ENCODE data around the gene SREK1IP1.

SREK1IP1 gene

DNA sequence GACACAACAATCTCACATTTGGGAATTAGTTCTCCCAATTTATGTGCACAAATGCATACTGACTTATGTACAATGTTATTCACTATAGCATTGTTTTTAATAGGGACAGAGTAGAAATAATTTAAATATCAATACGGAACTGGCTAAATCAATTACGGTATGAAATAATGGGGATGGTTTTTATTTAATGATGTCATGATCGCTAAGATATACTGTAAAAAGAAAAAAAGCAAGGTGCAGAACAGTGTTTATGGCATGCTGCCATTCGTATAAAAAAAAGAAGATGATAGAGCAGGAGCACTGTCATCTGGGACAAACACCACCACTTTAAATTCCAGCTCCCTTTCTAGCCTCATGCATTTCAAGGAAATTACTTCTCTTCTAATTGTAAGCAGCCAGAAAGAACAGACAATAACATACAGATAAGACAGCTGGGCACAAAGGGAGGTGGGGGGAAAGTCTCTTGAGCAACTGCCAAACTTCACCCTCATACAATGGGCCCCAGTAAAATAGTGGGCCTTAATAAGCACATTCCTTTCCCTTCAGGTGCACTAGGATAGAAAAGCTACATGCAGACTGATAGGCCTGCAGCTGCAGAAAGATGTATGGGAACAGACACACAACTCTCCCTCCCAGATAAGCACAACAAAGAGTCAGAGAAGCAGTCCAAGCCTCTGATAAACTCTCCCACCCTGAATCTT lies 8.4 kb downstream of the SREK1IP1 start:
- TF ChIP-seq, protein P1, sequence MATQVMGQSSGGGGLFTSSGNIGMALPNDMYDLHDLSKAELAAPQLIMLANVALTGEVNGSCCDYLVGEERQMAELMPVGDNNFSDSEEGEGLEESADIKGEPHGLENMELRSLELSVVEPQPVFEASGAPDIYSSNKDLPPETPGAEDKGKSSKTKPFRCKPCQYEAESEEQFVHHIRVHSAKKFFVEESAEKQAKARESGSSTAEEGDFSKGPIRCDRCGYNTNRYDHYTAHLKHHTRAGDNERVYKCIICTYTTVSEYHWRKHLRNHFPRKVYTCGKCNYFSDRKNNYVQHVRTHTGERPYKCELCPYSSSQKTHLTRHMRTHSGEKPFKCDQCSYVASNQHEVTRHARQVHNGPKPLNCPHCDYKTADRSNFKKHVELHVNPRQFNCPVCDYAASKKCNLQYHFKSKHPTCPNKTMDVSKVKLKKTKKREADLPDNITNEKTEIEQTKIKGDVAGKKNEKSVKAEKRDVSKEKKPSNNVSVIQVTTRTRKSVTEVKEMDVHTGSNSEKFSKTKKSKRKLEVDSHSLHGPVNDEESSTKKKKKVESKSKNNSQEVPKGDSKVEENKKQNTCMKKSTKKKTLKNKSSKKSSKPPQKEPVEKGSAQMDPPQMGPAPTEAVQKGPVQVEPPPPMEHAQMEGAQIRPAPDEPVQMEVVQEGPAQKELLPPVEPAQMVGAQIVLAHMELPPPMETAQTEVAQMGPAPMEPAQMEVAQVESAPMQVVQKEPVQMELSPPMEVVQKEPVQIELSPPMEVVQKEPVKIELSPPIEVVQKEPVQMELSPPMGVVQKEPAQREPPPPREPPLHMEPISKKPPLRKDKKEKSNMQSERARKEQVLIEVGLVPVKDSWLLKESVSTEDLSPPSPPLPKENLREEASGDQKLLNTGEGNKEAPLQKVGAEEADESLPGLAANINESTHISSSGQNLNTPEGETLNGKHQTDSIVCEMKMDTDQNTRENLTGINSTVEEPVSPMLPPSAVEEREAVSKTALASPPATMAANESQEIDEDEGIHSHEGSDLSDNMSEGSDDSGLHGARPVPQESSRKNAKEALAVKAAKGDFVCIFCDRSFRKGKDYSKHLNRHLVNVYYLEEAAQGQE (IDR thresholded peaks at IDR 0.05; ENCODE audit: insufficient read depth in 1 of 2, low read depth in 2 of 2, low read length in 2 of 2), result no peak
- TF ChIP-seq POLR2AphosphoS5 (IDR thresholded peaks at IDR 0.05; ENCODE audit: low read depth, low read length), result no peak
- TF ChIP-seq TAF1 (IDR thresholded peaks at IDR 0.05; ENCODE audit: borderline replicate concordance, insufficient read depth, low read length), result no peak
- TF ChIP-seq SIN3A (IDR thresholded peaks at IDR 0.05; ENCODE audit: borderline replicate concordance, insufficient read depth, low read length), result no peak
- no peak for TF ChIP-seq FOXP2 (optimal IDR thresholded peaks at IDR 0.05; ENCODE audit: borderline replicate concordance, extremely low read depth, extremely low read length, insufficient read depth)

DNA sequence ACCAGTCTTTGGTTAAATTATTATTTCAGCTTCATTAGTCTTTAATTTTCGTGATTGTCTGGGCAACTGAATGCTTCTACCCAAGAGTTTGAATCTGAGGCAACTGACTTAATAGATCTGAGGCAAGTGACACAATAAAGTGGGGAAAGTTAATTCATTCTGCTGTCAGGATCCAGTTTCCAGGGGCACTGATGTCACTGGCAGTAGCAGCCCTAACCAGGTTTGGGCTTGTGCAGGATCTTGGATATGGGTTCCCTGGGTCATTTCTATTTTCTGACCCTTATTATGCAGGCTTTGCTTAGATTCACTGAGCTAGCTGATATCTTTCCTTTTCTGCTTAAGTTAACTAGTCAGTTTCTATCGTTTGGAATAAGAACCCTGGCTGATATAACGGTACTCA lies 9.6 kb downstream of the SREK1IP1 start:
- TF ChIP-seq POLR2AphosphoS5 (IDR thresholded peaks at IDR 0.05; ENCODE audit: low read depth, low read length) (no peak), TAF1 (IDR thresholded peaks at IDR 0.05; ENCODE audit: borderline replicate concordance, insufficient read depth, low read length) (no peak), FOXP2 (optimal IDR thresholded peaks at IDR 0.05; ENCODE audit: borderline replicate concordance, extremely low read depth, extremely low read length, insufficient read depth) (no peak), SIN3A (IDR thresholded peaks at IDR 0.05; ENCODE audit: borderline replicate concordance, insufficient read depth, low read length) (no peak)
- TF ChIP-seq, protein P1 (IDR thresholded peaks at IDR 0.05; ENCODE audit: insufficient read depth in 1 of 2, low read depth in 2 of 2, low read length in 2 of 2), result no peak

DNA sequence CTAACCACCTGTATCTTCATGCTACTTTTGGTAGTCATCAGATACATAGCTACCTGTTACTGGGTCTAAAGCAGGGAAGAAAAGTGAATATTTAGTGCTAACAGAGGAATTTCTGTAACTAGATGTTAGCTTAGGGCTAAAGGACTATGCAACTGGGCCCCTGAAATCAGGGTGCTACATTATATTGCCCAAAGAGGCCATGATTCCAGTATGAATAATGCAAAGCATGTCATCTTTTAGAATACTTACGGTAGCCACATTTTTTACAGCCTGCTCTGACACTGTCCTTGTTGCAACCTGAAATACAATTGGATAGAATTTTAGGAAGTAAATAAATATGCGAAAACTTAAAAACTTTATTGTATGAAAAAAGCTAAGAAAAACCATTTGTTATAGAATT lies 14.4 kb downstream of the SREK1IP1 start:
- no peak for TF ChIP-seq POLR2AphosphoS5 (IDR thresholded peaks at IDR 0.05; ENCODE audit: low read depth, low read length)
- no peak for TF ChIP-seq SIN3A (IDR thresholded peaks at IDR 0.05; ENCODE audit: borderline replicate concordance, insufficient read depth, low read length)
- no peak for TF ChIP-seq TAF1 (IDR thresholded peaks at IDR 0.05; ENCODE audit: borderline replicate concordance, insufficient read depth, low read length)
- TF ChIP-seq, protein P1 (IDR thresholded peaks at IDR 0.05; ENCODE audit: insufficient read depth in 1 of 2, low read depth in 2 of 2, low read length in 2 of 2), result no peak

DNA sequence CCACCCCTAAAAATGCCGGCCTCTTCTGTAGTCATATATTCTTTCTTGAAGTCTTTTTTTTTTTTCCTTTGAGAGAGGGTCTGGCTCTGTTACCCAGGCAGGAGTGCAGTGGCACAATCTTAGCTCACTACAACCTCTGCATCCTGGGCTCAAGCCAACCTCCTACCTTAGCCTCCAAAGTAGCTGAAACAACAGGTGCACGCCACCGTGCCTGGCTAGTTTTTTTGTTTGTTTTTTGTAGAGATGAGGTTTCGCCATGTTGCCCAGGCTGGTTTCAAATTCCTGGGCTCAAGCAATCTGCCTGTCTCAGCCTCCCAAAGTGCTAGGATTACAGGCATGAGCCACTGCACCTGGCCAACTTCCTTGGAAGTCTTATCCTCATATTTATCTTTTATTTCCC lies 19.1 kb downstream of the SREK1IP1 start:
- TF ChIP-seq, protein P1 (IDR thresholded peaks at IDR 0.05; ENCODE audit: insufficient read depth in 1 of 2, low read depth in 2 of 2, low read length in 2 of 2), result no peak
- TF ChIP-seq SIN3A (IDR thresholded peaks at IDR 0.05; ENCODE audit: borderline replicate concordance, insufficient read depth, low read length) (no peak), FOXP2 (optimal IDR thresholded peaks at IDR 0.05; ENCODE audit: borderline replicate concordance, extremely low read depth, extremely low read length, insufficient read depth) (no peak), POLR2AphosphoS5 (IDR thresholded peaks at IDR 0.05; ENCODE audit: low read depth, low read length) (no peak), TAF1 (IDR thresholded peaks at IDR 0.05; ENCODE audit: borderline replicate concordance, insufficient read depth, low read length) (no peak)

All from PFSK-1 (cell line).